Measurements from ENCODE around the gene SLC35B4. TPM values are rescaled to one million over a fixed set of nuclear protein-coding genes. Genes with fewer than 3 reads are reported as not detected.

The SLC35B4 gene
- total RNA-seq, 1 donor from 2014 or later: 51.7 TPM

DNA sequence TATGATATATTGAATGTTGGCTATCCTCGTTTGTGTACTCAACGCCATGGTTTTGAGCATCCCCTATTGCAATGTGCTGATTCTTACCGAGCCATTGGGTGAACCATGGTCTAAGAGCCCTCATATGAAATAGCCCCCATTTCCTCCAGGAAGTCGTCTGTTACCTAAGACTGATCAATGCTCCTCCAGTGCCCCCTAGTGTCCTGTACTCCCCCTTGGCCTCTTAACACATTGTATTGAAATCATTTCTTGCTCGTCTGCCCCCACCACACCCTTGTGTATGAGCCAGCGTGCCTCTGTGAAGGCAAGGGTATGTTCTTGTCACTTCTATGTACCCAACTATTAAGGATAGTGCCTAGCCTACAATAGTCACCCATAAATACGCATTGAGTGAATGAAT, 11.2 kb upstream of the SLC35B4 start:
- Mint-ChIP-seq H3K36me3 (ENCODE audit: low read depth) (no peaks in the 10 kb centered on the region), H3K27ac (ENCODE audit: unreplicated experiment) (no peak overlapping the region), H3K4me1 (peaks cover 5% of the 10 kb centered on the region), H3K27me3 (ENCODE audit: low read depth) (peaks cover 22% of the 10 kb centered on the region), H3K4me3 (no peak overlapping the region), H3K9me3 (no peaks in the 10 kb centered on the region)
- peak; percentile 36 for DNase-seq (ENCODE audit: low read depth, low spot score)
- TF ChIP-seq, protein P1, sequence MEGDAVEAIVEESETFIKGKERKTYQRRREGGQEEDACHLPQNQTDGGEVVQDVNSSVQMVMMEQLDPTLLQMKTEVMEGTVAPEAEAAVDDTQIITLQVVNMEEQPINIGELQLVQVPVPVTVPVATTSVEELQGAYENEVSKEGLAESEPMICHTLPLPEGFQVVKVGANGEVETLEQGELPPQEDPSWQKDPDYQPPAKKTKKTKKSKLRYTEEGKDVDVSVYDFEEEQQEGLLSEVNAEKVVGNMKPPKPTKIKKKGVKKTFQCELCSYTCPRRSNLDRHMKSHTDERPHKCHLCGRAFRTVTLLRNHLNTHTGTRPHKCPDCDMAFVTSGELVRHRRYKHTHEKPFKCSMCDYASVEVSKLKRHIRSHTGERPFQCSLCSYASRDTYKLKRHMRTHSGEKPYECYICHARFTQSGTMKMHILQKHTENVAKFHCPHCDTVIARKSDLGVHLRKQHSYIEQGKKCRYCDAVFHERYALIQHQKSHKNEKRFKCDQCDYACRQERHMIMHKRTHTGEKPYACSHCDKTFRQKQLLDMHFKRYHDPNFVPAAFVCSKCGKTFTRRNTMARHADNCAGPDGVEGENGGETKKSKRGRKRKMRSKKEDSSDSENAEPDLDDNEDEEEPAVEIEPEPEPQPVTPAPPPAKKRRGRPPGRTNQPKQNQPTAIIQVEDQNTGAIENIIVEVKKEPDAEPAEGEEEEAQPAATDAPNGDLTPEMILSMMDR (conservative IDR thresholded peaks at IDR 0.05): peak; percentile 37

DNA sequence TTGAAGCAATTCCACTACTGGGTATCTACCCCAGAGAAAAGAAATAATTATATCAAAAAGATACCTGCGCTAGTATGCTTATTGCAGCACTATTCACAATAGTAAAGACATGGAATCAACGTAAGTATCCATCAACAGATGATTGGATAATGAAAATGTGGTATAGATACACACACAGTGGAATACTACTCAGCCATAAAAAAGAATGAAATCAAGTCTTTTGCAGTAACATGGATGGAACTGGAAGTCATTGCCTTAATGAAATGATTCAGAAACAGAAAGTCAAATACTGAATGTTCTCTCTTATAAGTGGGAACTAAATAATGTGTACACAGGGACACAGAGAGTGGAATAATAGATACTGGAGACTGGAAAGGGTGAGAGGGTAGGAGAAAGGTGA, 7.4 kb upstream of the SLC35B4 start:
- TF ChIP-seq, protein P1 (conservative IDR thresholded peaks at IDR 0.05): no peak
- no peak overlapping the region for H3K27ac Mint-ChIP-seq (ENCODE audit: unreplicated experiment)
- H3K36me3 Mint-ChIP-seq (ENCODE audit: low read depth): no peaks in the 10 kb centered on the region
- H3K9me3 Mint-ChIP-seq: no peaks in the 10 kb centered on the region
- peaks cover 44% of the 10 kb centered on the region for H3K27me3 Mint-ChIP-seq (ENCODE audit: low read depth)
- DNase-seq (ENCODE audit: low read depth, low spot score): no peak
- no peak overlapping the region for H3K4me3 Mint-ChIP-seq
- H3K4me1 Mint-ChIP-seq: no peaks in the 10 kb centered on the region

DNA sequence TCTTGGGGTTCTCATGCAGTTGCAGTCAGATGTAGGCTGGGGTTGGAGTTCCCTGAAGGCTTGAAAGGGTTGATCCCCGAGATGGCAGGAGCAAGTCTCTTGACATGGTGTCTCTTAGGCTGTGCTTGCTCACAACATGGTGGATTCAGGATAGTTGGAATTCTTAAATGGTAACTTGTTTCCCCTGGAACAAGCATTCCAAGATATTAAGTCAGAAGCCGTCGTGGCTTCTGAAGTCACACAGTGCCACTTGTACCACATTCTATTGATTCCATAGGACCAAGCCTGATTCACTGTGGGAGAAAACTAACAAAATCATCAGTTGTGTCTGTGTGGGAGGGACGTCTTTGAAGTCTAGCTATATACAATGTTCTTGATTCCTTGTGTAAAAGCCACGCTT, 3.5 kb upstream of the SLC35B4 start:
- TF ChIP-seq, protein P1 (conservative IDR thresholded peaks at IDR 0.05): no peak
- Mint-ChIP-seq H3K4me1 (peaks cover 18% of the 10 kb centered on the region), H3K27ac (ENCODE audit: unreplicated experiment) (no peak overlapping the region), H3K9me3 (no peaks in the 10 kb centered on the region), H3K36me3 (ENCODE audit: low read depth) (no peaks in the 10 kb centered on the region), H3K27me3 (ENCODE audit: low read depth) (peaks cover 35% of the 10 kb centered on the region), H3K4me3 (peak overlapping the region; percentile 13)
- DNase-seq (ENCODE audit: low read depth, low spot score): no peak

DNA sequence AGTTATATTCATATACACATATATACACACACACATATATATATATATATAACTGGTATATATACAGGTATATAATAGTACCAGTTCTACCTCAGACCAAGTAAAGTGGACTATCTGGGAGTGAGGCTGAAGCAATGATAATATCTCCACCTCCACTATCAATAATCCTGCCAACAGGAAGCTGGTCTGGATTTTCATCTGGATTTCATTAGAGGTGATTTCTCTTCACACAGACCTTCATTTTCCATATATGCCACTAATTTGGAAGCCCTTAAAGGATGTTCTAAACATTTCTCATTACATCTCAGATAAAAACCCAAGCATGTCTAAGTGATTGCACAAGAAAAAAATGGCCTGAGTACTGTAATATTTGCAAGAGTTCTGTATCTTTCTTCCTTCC, 1.7 kb upstream of the SLC35B4 start:
- Mint-ChIP-seq H3K4me3 (peak overlapping the region; percentile 60), H3K27ac (ENCODE audit: unreplicated experiment) (no peak overlapping the region), H3K9me3 (no peaks in the 10 kb centered on the region), H3K36me3 (ENCODE audit: low read depth) (no peaks in the 10 kb centered on the region), H3K27me3 (ENCODE audit: low read depth) (peaks cover 26% of the 10 kb centered on the region), H3K4me1 (peaks cover 23% of the 10 kb centered on the region)
- TF ChIP-seq, protein P1 (conservative IDR thresholded peaks at IDR 0.05): no peak
- DNase-seq (ENCODE audit: low read depth, low spot score): no peak

DNA sequence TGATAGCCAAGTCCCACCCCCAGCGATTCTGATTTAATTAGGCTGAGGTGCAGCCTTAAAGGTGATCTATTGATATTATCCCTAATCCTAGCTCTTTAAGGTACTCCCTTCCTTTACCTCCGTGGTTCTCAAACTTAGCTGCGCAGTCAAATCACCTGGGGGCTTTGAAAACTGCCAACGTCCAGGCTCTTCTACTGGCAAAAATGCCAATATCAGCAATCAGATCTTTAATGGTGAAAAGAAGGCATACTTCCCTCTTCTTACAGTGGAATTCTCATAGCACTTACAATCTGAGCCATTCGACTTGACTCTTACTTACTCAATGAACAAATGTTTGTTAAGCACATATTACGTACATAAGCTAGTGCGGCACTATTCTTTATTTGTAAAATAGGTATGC, 704 bp upstream of the SLC35B4 start:
- no peak overlapping the region for H3K27ac Mint-ChIP-seq (ENCODE audit: unreplicated experiment)
- peak overlapping the region; percentile 94 for H3K4me3 Mint-ChIP-seq
- peaks cover 19% of the 10 kb centered on the region for H3K27me3 Mint-ChIP-seq (ENCODE audit: low read depth)
- no peaks in the 10 kb centered on the region for H3K36me3 Mint-ChIP-seq (ENCODE audit: low read depth)
- TF ChIP-seq, protein P1 (conservative IDR thresholded peaks at IDR 0.05): no peak
- H3K9me3 Mint-ChIP-seq: no peaks in the 10 kb centered on the region
- H3K4me1 Mint-ChIP-seq: peaks cover 23% of the 10 kb centered on the region
- no peak for DNase-seq (ENCODE audit: low read depth, low spot score)

Data from neural crest cell (in vitro differentiated cells).